Measurements from ENCODE around the gene MIX23.

DNA sequence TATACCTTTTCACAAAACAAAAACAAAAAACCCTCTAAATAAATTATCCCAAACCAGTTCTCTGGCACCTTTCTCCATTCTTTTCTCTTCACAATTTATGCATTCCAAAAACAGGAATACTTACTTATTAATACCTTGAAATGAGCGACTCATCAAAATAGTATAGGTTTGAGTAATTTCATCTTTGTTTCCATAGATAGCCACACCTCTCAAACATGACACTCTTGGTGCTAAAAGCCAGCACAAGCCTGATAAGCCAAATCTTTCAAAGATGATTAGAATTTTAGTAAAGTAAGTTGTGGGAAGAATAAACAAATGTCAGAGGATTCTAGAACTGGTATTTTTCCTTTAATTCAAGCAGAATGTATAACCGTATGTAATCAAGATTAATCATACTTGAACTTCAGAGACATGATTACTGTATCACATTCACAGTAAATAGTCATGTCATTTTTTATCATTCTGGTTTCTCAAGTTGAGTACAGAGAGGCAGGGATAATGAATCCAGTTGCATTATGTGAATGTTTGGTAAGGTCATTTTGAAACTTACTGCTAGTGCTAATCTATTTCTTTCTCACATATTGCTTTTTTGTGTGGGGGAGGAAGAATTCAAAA is 44.9 kb upstream of the MIX23 start:
- TF ChIP-seq CTCF (IDR thresholded peaks at IDR 0.05) (no peak), POLR2A (IDR thresholded peaks at IDR 0.05) (no peak)
